Thoracic aorta (tissue), 2 donors: ENCODE measurements around the gene BEAN1. TPM values are rescaled to one million over a fixed set of nuclear protein-coding genes. Genes with fewer than 3 reads are reported as not detected.
A peak's percentile ranks its signal among the peaks of the same experiment; 100 is the strongest.

ENCODE experiments used
- ATAC-seq: fragments of 150-250 bp; one replicate; pipeline ENCODE4 v1.8.0; 2017; ENCODE audit warnings: low read depth; ENCODE audit not compliant: insufficient number of reproducible peaks, low FRiP score
- DNase-seq: peaks from one replicate; pipeline ENCODE4 v3.0.0-alpha.2; 2020; ENCODE audit warnings: low spot score
- H3K27ac ChIP-seq, 2 donors: fragments of 200-600 bp; sonication (generic); 1 replicate in 1 of 2; 2 replicates in 1 of 2; pipeline ENCODE4 v1.5.1; 2016; ENCODE audit warnings: mild to moderate bottlenecking in 2 of 2, moderate library complexity in 2 of 2
- H3K27me3 ChIP-seq: fragments of 200-600 bp; sonication (generic); replicated peaks from 2 replicates; pipeline ENCODE4 v1.6.0; 2016; ENCODE audit warnings: mild to moderate bottlenecking; ENCODE audit not compliant: insufficient read depth
- H3K36me3 ChIP-seq: fragments of 200-600 bp; sonication (generic); one replicate; pipeline ENCODE4 v1.5.1; 2016
- H3K4me1 ChIP-seq, 2 donors: fragments of 200-600 bp; sonication (generic); 1 replicate in 1 of 2; 2 replicates in 1 of 2; pipeline versions ENCODE4 v1.5.1 to v1.6.0; 2016; ENCODE audit warnings: low read depth in 2 of 2, mild to moderate bottlenecking in 1 of 2; ENCODE audit not compliant: control insufficient read depth in 1 of 2
- H3K4me3 ChIP-seq: fragments of 200-600 bp; sonication (generic); 2 replicates; pipeline ENCODE4 v1.5.1; 2016; ENCODE audit warnings: mild to moderate bottlenecking
- H3K9me3 ChIP-seq: fragments of 200-600 bp; sonication (generic); 2 replicates; pipeline ENCODE4 v1.5.1; 2016
- total RNA-seq, 2 donors: library from RNA; depleted of rRNA; stranded (reverse); fragments of >200 nt; gene quantifications; one replicate each; pipeline versions ENCODE4 v1.1.0 to v1.2.3, GENCODE V29; 2016
- TF ChIP-seq, protein P1 (sequence below): fragments of 200-600 bp; sonication (generic); IDR thresholded peaks from one replicate; pipeline ENCODE4 v1.5.1; 2019; ENCODE audit warnings: antibody characterized with exemption

The BEAN1 gene
- total RNA-seq, 2 donors from 2014 or later: 0.28 TPM; not detected in 1

DNA sequence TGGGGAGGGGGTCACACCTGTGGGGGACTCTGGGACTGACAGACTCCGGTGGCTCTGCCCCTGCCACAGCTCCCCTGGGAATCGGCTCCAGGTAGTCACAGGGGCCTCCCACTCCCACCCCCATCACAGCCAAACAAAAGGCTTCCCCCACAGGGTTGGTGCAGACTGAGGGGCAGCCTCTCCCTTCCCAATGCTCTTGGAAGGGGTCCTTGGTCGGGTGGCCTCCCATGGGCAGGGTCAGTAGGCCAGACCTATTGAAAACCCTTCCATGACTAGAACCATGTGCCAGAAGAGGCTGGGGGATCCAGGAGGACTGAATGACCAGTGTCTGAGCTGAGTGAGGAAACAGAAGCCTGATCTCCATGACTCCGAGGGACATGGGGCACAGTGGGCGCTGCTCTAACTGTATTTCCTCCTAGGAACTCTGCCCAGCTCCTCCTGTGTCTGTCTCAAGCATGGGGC is 94.2 kb downstream of the BEAN1 start:
- Histone ChIP-seq H3K36me3 (peaks cover 7% of the 10 kb centered on the region), H3K9me3 (no peaks in the 10 kb centered on the region), H3K27ac (peak overlapping the region; percentile 51 to 76), H3K4me3 (no peak overlapping the region), H3K27me3 (no peaks in the 10 kb centered on the region), H3K4me1 (peaks cover 33 to 64% of the 10 kb centered on the region in 2 donors)
- TF ChIP-seq, protein P1, sequence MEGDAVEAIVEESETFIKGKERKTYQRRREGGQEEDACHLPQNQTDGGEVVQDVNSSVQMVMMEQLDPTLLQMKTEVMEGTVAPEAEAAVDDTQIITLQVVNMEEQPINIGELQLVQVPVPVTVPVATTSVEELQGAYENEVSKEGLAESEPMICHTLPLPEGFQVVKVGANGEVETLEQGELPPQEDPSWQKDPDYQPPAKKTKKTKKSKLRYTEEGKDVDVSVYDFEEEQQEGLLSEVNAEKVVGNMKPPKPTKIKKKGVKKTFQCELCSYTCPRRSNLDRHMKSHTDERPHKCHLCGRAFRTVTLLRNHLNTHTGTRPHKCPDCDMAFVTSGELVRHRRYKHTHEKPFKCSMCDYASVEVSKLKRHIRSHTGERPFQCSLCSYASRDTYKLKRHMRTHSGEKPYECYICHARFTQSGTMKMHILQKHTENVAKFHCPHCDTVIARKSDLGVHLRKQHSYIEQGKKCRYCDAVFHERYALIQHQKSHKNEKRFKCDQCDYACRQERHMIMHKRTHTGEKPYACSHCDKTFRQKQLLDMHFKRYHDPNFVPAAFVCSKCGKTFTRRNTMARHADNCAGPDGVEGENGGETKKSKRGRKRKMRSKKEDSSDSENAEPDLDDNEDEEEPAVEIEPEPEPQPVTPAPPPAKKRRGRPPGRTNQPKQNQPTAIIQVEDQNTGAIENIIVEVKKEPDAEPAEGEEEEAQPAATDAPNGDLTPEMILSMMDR: no peak
- no peak for ATAC-seq
- DNase-seq: no peak

DNA sequence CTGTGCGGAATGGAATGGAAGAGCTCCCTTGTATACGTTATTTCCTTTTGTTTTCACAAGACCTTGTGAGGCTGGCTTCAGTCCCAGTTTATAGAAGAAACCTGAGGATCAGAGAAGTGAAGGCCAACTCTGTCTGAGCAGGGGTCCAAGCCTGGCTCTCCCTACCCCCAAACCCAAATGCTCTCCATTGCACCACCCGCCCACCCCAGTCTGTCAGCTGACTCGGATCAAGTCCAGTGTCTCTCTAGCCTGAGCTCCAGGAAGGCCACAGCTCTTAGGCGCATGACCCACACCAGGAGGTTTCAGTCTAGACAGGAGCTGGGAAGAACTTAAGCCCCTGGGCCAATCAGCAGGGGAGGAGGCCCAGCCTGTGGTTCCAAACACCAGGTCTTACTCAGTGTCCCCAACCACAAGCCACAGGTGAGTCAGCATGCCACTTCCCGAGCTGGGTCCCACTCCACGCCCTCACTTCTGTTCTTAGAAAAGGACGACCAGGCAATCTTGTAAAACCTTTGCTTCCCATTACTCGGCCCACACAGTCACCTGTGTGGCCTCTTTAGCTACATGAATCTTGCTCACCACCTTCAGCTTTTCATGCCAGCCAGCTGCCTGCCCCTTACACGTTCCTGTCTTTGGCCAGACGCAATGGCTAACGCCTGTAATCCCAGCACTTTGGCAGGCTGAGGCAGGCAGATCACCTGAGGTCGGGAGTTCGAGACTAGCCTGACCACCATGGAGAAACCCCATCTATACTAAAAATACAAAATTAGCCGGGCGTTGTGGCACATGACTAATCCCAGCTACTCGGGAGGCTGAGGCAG is 95.1 kb downstream of the BEAN1 start:
- Histone ChIP-seq H3K4me3 (no peak overlapping the region), H3K27me3 (no peaks in the 10 kb centered on the region), H3K36me3 (peaks cover 11% of the 10 kb centered on the region), H3K4me1 (peaks cover 29 to 57% of the 10 kb centered on the region in 2 donors), H3K9me3 (no peaks in the 10 kb centered on the region), H3K27ac (peak overlapping the region; percentile 51 to 76)
- TF ChIP-seq, protein P1: no peak
- DNase-seq: no peak
- ATAC-seq: no peak

DNA sequence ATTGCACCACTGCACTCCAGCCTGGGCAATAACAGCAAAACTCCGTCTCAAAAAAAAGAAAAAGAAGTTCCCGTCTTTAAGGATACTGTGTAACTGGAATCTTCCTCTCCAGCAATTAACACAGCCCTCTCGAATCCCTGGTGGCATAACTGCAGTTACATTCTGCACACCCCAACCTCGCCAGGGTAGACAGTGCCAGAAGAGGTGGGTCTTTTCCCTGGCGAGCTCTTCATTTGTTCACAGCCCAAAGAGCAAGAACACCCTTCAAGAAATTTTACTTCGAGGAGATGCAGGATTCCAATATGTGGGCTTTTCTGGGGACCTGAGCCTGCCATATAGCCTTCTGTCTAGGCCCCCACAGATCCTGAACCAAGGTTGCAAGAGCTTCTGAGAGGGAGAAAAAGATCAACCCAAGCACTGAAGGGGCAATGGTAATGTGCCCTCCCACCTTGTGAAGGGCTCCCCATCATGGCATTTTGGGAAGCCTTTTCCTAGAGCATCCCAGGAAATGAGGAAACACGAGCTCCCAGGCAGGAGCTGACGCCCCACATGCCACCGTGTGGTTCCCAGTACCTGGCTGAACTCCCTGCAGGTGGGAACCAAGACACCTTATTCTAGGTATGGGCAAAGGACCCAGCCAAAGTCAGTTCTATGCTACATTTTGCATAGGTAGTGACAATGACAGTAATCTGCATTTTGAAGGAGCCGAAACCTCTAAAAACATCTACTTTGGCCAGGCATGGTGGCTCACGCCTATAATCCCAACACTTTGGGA is 95.9 kb downstream of the BEAN1 start:
- DNase-seq (no peak), ATAC-seq (no peak)
- Histone ChIP-seq H3K4me1 (peaks cover 21 to 49% of the 10 kb centered on the region in 2 donors), H3K36me3 (peaks cover 20% of the 10 kb centered on the region), H3K9me3 (no peaks in the 10 kb centered on the region), H3K27me3 (no peaks in the 10 kb centered on the region), H3K4me3 (no peak overlapping the region), H3K27ac (peak overlapping the region; percentile 39 to 51)
- TF ChIP-seq, protein P1: no peak

DNA sequence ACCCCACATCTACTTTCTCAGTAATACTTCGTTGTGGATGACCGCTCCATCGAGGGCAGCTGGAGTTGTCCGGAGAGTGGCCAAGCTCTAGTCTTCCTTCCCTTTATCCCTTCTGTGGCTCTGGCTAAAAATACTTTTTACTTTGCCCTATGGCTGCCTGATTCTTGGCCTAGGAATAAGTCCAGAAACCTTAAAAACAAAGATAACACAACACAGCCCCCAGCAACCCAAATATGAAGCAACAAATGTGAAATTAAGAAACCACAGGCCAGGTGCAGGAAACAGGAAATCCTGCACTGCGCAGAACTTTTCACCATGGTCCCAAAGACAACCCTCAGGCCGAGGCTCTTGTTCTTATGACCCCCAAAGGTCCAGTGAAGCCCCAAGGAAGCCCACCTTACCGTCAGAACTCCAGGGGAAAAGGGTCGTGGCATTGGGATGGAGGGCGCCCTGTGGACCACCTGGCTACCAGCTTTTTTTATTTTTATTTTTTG is 96.8 kb downstream of the BEAN1 start:
- H3K27ac ChIP-seq: peak overlapping the region; percentile 14 to 51
- H3K4me3 ChIP-seq: no peak overlapping the region
- no peaks in the 10 kb centered on the region for H3K9me3 ChIP-seq
- H3K4me1 ChIP-seq: peaks cover 17 to 45% of the 10 kb centered on the region in 2 donors
- ATAC-seq (no peak), DNase-seq (no peak)
- no peaks in the 10 kb centered on the region for H3K27me3 ChIP-seq
- H3K36me3 ChIP-seq: peaks cover 29% of the 10 kb centered on the region
- TF ChIP-seq, protein P1: no peak
